Retina (tissue), 1 donor: ENCODE measurements around the gene PRM1.

Experiments used
- DNase-seq: peaks from one replicate; pipeline ENCODE4 v3.0.0-alpha.2; 2016

Gene PRM1, protein sequence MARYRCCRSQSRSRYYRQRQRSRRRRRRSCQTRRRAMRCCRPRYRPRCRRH

GRCh38 chr16:11280616-11281522, at the start of gene PRM1:
PRM1 (minus strand) TSS chr16:11281330; CDS start chr16:11281238, 92 bp downstream.
- DNase-seq = no peak

- no peak for DNase-seq
These were observed 49.6 kb upstream of the PRM1 start for GRCh38 chr16:11330526-11331237.

DNA sequence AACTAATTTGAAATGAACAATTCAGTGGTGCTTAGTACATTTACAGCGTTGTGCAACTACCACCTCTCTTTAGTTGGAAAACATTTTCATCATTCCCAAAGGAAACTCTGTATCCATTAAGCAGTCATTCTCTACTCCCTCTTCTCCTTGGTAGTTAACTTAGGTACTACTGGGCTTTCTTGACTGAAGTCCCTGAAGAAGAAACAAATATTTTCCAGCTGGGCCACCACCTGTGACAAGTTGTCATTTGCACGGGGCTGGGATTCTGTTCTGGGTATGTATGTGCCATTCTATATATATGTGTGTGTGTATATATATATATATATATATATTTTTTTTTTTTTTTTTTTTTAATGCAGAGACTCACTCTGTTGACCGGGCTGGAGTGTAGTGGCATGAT, 48.8 kb upstream of the PRM1 start:
- no peak for DNase-seq

DNA sequence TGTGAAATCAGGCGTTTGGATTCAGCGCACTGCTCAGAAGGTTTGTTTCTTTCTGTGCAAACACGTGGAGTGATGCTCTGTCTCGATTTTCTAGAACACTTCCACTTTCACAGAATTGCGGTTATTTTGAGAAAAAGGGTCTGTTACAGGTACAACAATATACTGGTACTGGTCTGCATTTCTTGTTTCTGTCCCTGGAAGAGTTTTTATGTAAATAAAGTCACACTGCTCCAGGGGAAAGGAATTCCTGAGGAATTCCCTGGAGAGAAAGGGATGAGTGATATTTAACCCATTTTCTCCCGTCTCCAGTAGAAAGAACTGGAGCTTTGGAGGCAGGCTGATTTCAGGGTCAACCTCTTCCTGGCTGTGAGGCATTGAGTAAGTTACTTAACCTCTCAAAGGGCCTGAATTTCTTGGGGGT, 48.0 kb upstream of the PRM1 start:
- DNase-seq = peak; percentile 58

DNA sequence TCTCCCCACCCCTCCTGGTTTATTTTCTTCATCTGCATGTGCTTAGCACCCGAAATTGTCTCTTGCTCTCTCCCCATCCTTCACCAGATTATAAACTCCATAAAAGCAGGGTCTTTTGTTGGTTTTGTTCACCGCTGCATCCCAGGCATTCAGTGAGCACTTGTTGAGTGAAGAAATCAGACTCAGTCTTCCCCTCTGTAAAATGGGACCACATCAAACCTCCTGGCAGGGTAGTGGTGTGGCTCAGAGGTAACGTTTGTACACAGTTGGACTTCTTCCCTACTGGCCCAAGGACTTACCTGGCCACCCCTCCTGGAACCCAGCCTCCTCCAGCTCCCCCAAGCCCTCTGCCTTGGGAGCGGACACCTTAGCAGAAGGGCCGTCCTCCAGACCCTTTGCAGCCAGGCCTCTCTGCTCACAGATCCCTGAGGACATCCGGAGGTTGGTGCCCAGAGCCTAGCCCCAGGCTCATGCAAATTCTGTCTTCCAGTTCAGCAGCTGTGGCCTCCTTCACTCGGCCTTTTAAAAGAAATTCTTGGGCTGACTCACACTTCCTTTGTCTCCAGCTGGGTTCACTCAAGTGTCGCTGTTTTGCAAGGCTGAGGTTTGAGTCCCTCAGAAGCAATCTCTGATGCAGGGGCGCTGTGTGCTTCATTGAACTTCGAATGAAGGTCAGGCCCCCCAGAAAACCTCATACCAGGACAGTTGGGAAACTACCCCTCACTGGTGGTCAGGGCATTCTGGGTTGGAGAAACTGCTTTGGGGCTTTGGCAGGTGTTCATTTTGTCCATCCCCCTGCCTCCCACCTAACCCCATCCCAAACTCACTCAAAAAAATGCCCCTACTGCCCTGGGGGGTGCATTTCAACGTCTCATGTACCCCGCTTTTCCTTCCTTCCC, 47.3 kb upstream of the PRM1 start:
- peak; percentile 62 for DNase-seq

GRCh38 chr16:11327277-11328171, 46.4 kb upstream of the PRM1 start:
- DNase-seq = no peak

GRCh38 chr16:11326737-11327276, 45.7 kb upstream of the PRM1 start:
- no peak for DNase-seq

- no peak for DNase-seq
These were observed 45.1 kb upstream of the PRM1 start for GRCh38 chr16:11326084-11326736.

DNA sequence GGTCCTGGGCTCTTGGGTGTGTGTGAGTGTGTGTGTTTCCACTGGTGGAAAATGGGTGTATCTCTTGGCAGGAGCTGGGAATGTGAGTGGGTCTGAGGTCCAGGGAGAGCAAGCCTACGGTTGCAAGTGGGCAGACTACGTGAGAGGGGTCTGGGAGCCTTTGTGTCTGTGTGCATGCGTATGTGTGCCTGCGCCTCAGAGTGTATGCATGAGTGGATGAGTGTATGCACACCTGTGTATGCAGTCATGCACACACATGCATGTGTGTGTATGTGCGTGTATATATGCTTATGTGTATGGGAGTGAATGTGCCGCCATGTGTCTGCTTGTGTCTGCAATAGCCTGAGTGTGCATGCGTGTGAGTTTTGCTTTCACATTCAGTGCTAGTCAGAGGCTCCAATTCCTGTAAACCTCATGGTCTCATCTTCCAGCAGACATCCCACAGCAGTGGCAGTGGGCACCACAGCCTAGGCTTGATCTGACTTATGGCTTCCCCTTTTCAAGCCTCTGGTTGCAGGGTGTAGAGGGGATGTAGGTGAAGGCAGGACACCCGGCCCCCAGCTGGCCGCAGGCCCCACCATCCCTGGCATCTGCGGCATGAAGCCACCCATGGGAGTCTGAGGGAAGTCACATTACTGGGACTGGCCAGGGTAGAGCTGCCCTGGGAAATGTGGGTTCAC, 44.4 kb upstream of the PRM1 start:
- DNase-seq = no peak

DNA sequence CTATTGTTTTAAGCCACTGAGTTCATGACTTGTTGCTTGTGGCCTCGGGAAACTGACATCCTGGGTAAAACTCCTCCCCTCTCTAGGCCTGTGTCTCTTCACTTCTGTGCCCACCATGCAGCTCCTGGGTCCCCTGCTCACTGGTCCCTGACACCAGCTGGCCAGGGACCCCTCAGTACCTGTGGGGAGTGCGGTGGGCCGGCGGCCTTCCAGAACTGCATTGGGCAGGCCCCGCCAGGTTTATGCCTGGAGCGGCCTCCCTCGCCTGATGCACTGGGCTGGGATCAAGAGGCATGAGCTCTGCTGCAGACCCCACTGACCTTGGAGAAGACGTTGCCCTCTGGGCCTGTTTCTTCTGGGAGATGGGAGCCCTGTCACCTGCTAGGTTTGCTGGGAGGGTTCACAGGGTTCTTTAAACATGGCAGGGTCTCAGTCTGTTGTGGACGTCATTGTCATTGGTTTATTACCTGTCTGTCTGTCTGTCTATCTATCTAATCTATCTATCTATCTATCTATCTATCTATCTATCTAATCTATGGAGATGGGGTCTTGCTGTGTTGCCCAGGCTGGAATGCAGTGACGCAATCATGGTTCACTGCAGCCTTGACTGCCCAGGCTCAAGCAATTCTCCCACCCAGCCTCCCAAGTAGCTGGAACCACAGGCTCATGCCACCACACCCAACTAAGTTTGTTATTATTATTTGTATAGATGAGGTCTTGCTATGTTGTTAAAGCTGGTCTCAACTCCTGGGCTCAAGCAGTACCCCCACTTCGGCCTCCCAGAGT, 42.6 kb upstream of the PRM1 start:
- no peak for DNase-seq

GRCh38 chr16:11322823-11323222, 41.7 kb upstream of the PRM1 start:
- DNase-seq = no peak

- no peak for DNase-seq
These were observed 40.5 kb upstream of the PRM1 start for GRCh38 chr16:11321662-11322061.

DNA sequence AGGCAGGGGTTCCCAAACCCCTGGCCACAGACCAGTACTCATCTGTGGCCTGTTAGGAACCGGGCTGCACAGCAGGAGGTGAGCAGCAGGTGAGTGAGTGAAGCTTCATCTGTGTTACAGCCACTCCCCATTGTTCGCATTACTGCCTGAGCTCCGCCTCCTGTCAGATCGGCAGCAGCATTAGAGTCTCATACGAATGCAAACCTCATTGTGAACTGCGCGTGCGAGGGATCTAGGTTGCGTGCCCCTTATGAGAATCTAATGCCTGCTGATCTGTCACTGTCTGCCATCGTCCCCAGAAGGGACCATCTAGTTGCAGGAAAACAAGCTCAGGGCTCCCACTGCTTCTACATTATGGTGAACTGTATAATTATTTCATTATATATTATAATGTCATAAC, 39.0 kb upstream of the PRM1 start:
- no peak for DNase-seq

- no peak for DNase-seq
These were observed 38.5 kb upstream of the PRM1 start for GRCh38 chr16:11319529-11320146.

- no peak for DNase-seq
These were observed 37.7 kb upstream of the PRM1 start for GRCh38 chr16:11318817-11319216.

GRCh38 chr16:11316331-11317015, 35.3 kb upstream of the PRM1 start:
- DNase-seq = peak; percentile 55

GRCh38 chr16:11315510-11315909, 34.4 kb upstream of the PRM1 start:
- DNase-seq = peak; percentile 67

DNA sequence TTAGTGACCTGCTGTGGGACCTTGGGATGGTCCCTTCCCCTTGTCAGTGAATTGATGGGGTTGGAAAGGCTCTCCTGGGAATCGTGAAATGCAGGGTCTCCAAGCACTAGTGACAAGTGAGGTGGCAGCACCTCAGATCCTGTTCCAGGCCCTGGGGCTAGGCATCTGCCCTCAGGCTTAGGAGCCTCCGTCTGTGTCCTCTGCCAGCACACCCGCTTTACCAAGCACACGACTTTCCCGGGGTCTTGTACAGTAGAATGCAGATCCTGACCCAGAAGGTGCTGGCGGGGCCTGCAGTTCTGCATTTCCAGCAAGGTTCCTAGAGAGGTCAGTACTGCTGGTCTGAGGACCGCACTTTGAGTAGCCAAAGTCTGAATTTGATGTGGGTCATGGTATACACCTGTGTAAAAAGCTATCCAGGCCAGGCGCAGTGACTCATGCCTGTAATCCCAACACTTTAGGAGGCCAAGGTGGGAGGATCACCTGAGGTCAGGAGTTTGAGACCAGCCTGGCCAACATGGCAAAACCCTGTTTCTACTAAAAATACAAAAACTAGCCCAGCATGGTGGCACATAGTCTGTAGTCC, 33.3 kb upstream of the PRM1 start:
- DNase-seq = no peak
